Fibroblast of villous mesenchyme (primary cell): ENCODE data around the gene SLC6A4. TPM values are rescaled to one million over a fixed set of nuclear protein-coding genes. Genes with fewer than 3 reads are reported as not detected.

Experiments
- DNase-seq: peaks from one replicate; pipeline ENCODE4 v3.0.0-alpha.2; 2010; ENCODE audit warnings: low read depth
- H3K4me3 ChIP-seq: 2 replicates; pipeline ENCODE4 v1.5.1; 2011; ENCODE audit warnings: low read depth, mild to moderate bottlenecking, low read length
- CTCF ChIP-seq: IDR thresholded peaks from 2 replicates; pipeline ENCODE4 v1.5.1; 2012; ENCODE audit warnings: low read depth, mild to moderate bottlenecking, low read length; ENCODE audit not compliant: insufficient read depth
- total RNA-seq: library from RNA; depleted of rRNA; stranded (reverse); fragments of >200 nt; gene quantifications from 2 replicates; pipeline ENCODE4 v1.2.3, GENCODE V29; 2012

SLC6A4 gene
- total RNA-seq, 1 donor: not detected

DNA sequence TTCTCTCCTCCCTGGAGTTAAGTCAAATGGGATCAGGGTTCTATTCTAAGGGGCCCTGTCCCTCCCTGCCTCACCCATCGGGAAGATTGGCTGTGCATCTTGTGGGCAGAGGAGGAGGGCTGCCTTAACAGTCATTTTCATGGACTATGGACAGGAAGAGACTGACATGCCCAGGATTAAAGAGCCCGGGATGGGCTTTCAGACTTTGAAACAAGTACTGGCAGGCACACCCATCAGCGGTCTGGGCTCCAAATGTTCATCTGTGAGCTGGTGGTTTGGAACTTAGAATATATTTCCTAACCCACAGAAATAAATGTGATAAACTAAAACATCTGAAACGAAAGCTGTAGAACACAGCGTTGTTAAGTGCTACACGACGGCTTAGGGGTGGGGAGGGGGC lies 6.5 kb downstream of the SLC6A4 start:
- DNase-seq: no peak
- no peak overlapping the region for H3K4me3 ChIP-seq
- no peak for TF ChIP-seq CTCF

GRCh38 chr17:30228011-30228410 lies 7.5 kb downstream of the SLC6A4 start:
- DNase-seq: no peak
- no peak for TF ChIP-seq CTCF
- no peak overlapping the region for H3K4me3 ChIP-seq

- no peak for DNase-seq
- H3K4me3 ChIP-seq: no peak overlapping the region
- no peak for TF ChIP-seq CTCF
These were observed 8.6 kb downstream of the SLC6A4 start for GRCh38 chr17:30226878-30227277.

- DNase-seq: no peak
- TF ChIP-seq CTCF: no peak
- no peak overlapping the region for H3K4me3 ChIP-seq
These were observed 9.5 kb downstream of the SLC6A4 start for GRCh38 chr17:30225919-30226553.

- DNase-seq: no peak
- H3K4me3 ChIP-seq: no peak overlapping the region
- no peak for TF ChIP-seq CTCF
These were observed 10.4 kb downstream of the SLC6A4 start for GRCh38 chr17:30225112-30225511.

DNA sequence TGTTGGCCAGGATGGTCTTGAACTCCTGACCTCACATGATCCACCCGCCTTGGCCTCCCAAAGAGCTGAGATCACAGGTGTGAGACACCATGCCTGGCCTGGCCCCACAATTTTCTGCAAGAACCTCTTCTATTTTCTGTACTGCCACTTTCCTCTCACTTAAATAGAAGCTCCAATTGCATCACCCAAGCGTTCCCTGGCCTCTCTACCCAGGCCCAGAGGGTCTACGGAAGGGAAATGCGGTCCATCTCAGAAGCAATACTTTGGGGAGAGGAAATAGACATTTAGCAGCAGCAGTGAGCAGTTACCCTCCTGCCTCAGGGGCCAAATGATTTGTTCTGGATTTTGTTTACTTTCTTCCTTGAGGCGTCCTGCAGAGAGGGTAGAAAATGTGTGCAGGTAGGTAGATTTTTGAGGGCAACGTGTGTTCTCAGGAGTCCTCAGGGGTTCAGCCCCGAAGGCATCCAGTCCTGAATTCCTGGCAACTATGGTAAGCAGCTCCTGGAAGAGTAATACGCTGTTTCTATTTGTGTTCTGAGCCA lies 11.0 kb downstream of the SLC6A4 start:
- no peak for TF ChIP-seq CTCF
- DNase-seq: no peak
- H3K4me3 ChIP-seq: no peak overlapping the region

GRCh38 chr17:30222721-30223175 lies 12.7 kb downstream of the SLC6A4 start:
- DNase-seq: no peak
- no peak for TF ChIP-seq CTCF
- no peak overlapping the region for H3K4me3 ChIP-seq
